Fibroblast of lung (primary cell): ENCODE measurements around the gene TFAP2D. TPM values are rescaled to one million over a fixed set of nuclear protein-coding genes. Genes with fewer than 3 reads are reported as not detected.

Source experiments
- DNase-seq, 2 donors: peaks; one replicate each; pipeline versions ENCODE4 v3.0.0 to v3.0.0-alpha.2; 2010; ENCODE audit warnings: low read depth in 2 of 2
- H2AFZ ChIP-seq: 2 replicates; pipeline ENCODE4 v1.5.1; 2012; ENCODE audit warnings: low read length, control low read depth, inconsistent platforms
- H3K27ac ChIP-seq: 2 replicates; pipeline ENCODE4 v1.5.1; 2011; ENCODE audit warnings: low read length, control low read depth; ENCODE audit not compliant: insufficient read depth
- H3K27me3 ChIP-seq: 2 replicates; pipeline ENCODE4 v1.5.1; 2011; ENCODE audit warnings: mild to moderate bottlenecking, low read length; ENCODE audit not compliant: control insufficient read depth, insufficient read depth
- H3K36me3 ChIP-seq: 2 replicates; pipeline ENCODE4 v1.5.1; 2011; ENCODE audit warnings: low read length; ENCODE audit not compliant: control insufficient read depth, insufficient read depth
- H3K4me1 ChIP-seq: 2 replicates; pipeline ENCODE4 v1.5.1; 2011; ENCODE audit warnings: low read length; ENCODE audit not compliant: control insufficient read depth, insufficient read depth; ENCODE audit errors: extremely low read depth
- H3K4me2 ChIP-seq: 2 replicates; pipeline ENCODE4 v1.5.1; 2011; ENCODE audit warnings: low read length, control low read depth; ENCODE audit not compliant: insufficient read depth; ENCODE audit errors: extremely low read depth
- H3K4me3 ChIP-seq, 4 experiments: fragments of 200-600 bp in 1 of 4; sonication (generic) in 1 of 4; replicated peaks in 1 of 4; 2 replicates each; pipeline ENCODE4 v1.5.1; 2011 to 2016; ENCODE audit warnings: low read length in 4 of 4, low read depth in 3 of 4, mild to moderate bottlenecking in 3 of 4, control low read depth in 2 of 4, inconsistent platforms in 1 of 4, mixed read lengths in 1 of 4; ENCODE audit not compliant: insufficient read depth in 1 of 4; ENCODE audit errors: control extremely low read depth in 1 of 4
- H3K79me2 ChIP-seq: 2 replicates; pipeline ENCODE4 v1.5.1; 2012; ENCODE audit warnings: mild to moderate bottlenecking, low read length, inconsistent platforms; ENCODE audit not compliant: control insufficient read depth, insufficient read depth
- H3K9ac ChIP-seq: 2 replicates; pipeline ENCODE4 v1.5.1; 2011; ENCODE audit warnings: mild to moderate bottlenecking, low read length, control low read depth; ENCODE audit not compliant: insufficient read depth
- H3K9me3 ChIP-seq: 2 replicates; pipeline ENCODE4 v1.5.1; 2012; ENCODE audit warnings: low read depth, low read length; ENCODE audit not compliant: control insufficient read depth, insufficient read depth
- H4K20me1 ChIP-seq: 2 replicates; pipeline ENCODE4 v1.5.1; 2011; ENCODE audit warnings: low read length; ENCODE audit not compliant: control insufficient read depth, insufficient read depth; ENCODE audit errors: extremely low read depth
- CTCF ChIP-seq, 2 donors: IDR thresholded peaks in 1 of 2; conservative IDR thresholded peaks in 1 of 2; 1 replicate in 1 of 2; 2 replicates in 1 of 2; pipeline ENCODE4 v1.5.1; 2011 to 2012; ENCODE audit warnings: low read length in 2 of 2, control low read depth in 1 of 2, inconsistent platforms in 1 of 2, low read depth in 1 of 2, mild to moderate bottlenecking in 1 of 2
- EZH2 ChIP-seq: IDR thresholded peaks from 2 replicates; pipeline ENCODE4 v1.5.1; 2012; ENCODE audit warnings: low read length, control low read depth, mild to moderate bottlenecking; ENCODE audit errors: missing control alignments
- polyA plus RNA-seq, 2 donors: library from polyadenylated mRNA; depleted of rRNA in 1 of 2; stranded (reverse) in 1 of 2; unstranded in 1 of 2; fragments of >200 nt; gene quantifications; 2 replicates each; pipeline ENCODE4 v1.2.1, GENCODE V29; 2011 to 2012; ENCODE audit warnings: missing spikeins in 1 of 2
- total RNA-seq: library from RNA; depleted of rRNA; stranded (reverse); fragments of >200 nt; gene quantifications from 2 replicates; pipeline ENCODE4 v1.2.1, GENCODE V29; 2014

Gene TFAP2D
- total and polyA plus RNA-seq, 2 donors (not counting 1 experiment from before 2014, with no cell fraction given) = not detected

GRCh38 chr6:50819466-50819903 is 106.2 kb downstream of the TFAP2D start:
- no peak overlapping the region for H3K27ac ChIP-seq
- H3K79me2 ChIP-seq = no peaks in the 10 kb centered on the region
- no peaks in the 10 kb centered on the region for H3K36me3 ChIP-seq
- TF ChIP-seq EZH2 = no peak
- TF ChIP-seq CTCF (conservative IDR thresholded peaks at IDR 0.05 in 1 of 2, IDR thresholded peaks at IDR 0.05 in 1 of 2; ENCODE audit: low read depth in 1 of 2, low read length in 2 of 2) = no peak
- no peaks in the 10 kb centered on the region for H3K4me1 ChIP-seq
- no peak for DNase-seq
- H3K9ac ChIP-seq = no peak overlapping the region
- peaks cover 31% of the 10 kb centered on the region for H3K27me3 ChIP-seq
- H2AFZ ChIP-seq = no peak overlapping the region
- H4K20me1 ChIP-seq = no peaks in the 10 kb centered on the region
- no peaks in the 10 kb centered on the region for H3K9me3 ChIP-seq
- H3K4me3 ChIP-seq = peak overlapping the region in 2 of 4 experiments; percentile 16 to 17
- H3K4me2 ChIP-seq = peak overlapping the region; percentile 7

- no peak overlapping the region for H2AFZ ChIP-seq
- no peak overlapping the region for H3K4me2 ChIP-seq
- no peaks in the 10 kb centered on the region for H3K9me3 ChIP-seq
- DNase-seq = no peak
- no peaks in the 10 kb centered on the region for H3K4me1 ChIP-seq
- H3K79me2 ChIP-seq = no peaks in the 10 kb centered on the region
- no peak overlapping the region for H3K9ac ChIP-seq
- H3K4me3 ChIP-seq = no peak overlapping the region
- no peaks in the 10 kb centered on the region for H4K20me1 ChIP-seq
- no peak overlapping the region for H3K27ac ChIP-seq
- TF ChIP-seq CTCF (conservative IDR thresholded peaks at IDR 0.05 in 1 of 2, IDR thresholded peaks at IDR 0.05 in 1 of 2; ENCODE audit: low read depth in 1 of 2, low read length in 2 of 2) (no peak), EZH2 (peak; percentile 88)
- H3K27me3 ChIP-seq = peaks cover 32% of the 10 kb centered on the region
- no peaks in the 10 kb centered on the region for H3K36me3 ChIP-seq
These were observed 106.9 kb downstream of the TFAP2D start for GRCh38 chr6:50819904-50820868.

- Histone ChIP-seq H3K9me3 (no peaks in the 10 kb centered on the region), H3K9ac (no peak overlapping the region), H4K20me1 (no peaks in the 10 kb centered on the region), H2AFZ (no peak overlapping the region), H3K4me2 (no peak overlapping the region), H3K79me2 (no peaks in the 10 kb centered on the region), H3K27me3 (peaks cover 35% of the 10 kb centered on the region), H3K27ac (no peak overlapping the region), H3K4me1 (no peaks in the 10 kb centered on the region), H3K4me3 (no peak overlapping the region), H3K36me3 (no peaks in the 10 kb centered on the region)
- no peak for DNase-seq
- no peak for TF ChIP-seq CTCF (conservative IDR thresholded peaks at IDR 0.05 in 1 of 2, IDR thresholded peaks at IDR 0.05 in 1 of 2; ENCODE audit: low read depth in 1 of 2, low read length in 2 of 2)
- TF ChIP-seq EZH2 = no peak
These were observed 107.5 kb downstream of the TFAP2D start for GRCh38 chr6:50820869-50821264.
